LHCN-M2 (cell line): ENCODE measurements around the gene TM6SF1. TPM values are rescaled to one million over a fixed set of nuclear protein-coding genes. Genes with fewer than 3 reads are reported as not detected.
"Not testable (repeated sequence)": the region's sequence is repeated elsewhere in the genome, so short reads cannot be mapped to it uniquely, and the experiment has no call there.

ENCODE experiments used
- DNase-seq: peaks from one replicate; pipeline ENCODE4 v3.0.0-alpha.2; 2012; ENCODE audit warnings: low read depth
- total RNA-seq: library from RNA; depleted of rRNA; stranded (reverse); fragments of >200 nt; gene quantifications from 2 replicates; pipeline ENCODE4 v1.2.3, GENCODE V29; 2014

The TM6SF1 gene
- total RNA-seq, 1 experiment from 2014 or later, result not detected

GRCh38 chr15:83087576-83087975 lies 19.9 kb upstream of the TM6SF1 start:
- DNase-seq, result no peak

- no peak for DNase-seq
Measured at GRCh38 chr15:83088876-83089275, 18.6 kb upstream of the TM6SF1 start.

- DNase-seq, result no peak
Measured at GRCh38 chr15:83090465-83090864, 17.0 kb upstream of the TM6SF1 start.

- DNase-seq, result not testable (repeated sequence)
Measured at GRCh38 chr15:83091965-83092308, 15.5 kb upstream of the TM6SF1 start.

- no peak for DNase-seq
Measured at GRCh38 chr15:83092309-83092976, 15.0 kb upstream of the TM6SF1 start.

- no peak for DNase-seq
Measured at GRCh38 chr15:83094583-83094982, 12.9 kb upstream of the TM6SF1 start.

GRCh38 chr15:83098079-83098478 lies 9.4 kb upstream of the TM6SF1 start:
- DNase-seq, result no peak

- no peak for DNase-seq
Measured at GRCh38 chr15:83099290-83099689, 8.2 kb upstream of the TM6SF1 start.

GRCh38 chr15:83100097-83100646 lies 7.3 kb upstream of the TM6SF1 start:
- DNase-seq, result no peak

- no peak for DNase-seq
Measured at GRCh38 chr15:83102346-83102745, 5.1 kb upstream of the TM6SF1 start.

- DNase-seq, result no peak
Measured at GRCh38 chr15:83104141-83104540, 3.3 kb upstream of the TM6SF1 start.

- no peak for DNase-seq
Measured at GRCh38 chr15:83105440-83105839, 2.0 kb upstream of the TM6SF1 start.

- no peak for DNase-seq
Measured at GRCh38 chr15:83107841-83108181, 366 bp downstream of the TM6SF1 start.

GRCh38 chr15:83108266-83109219 lies 1.1 kb downstream of the TM6SF1 start:
- DNase-seq, result peak; percentile 29

GRCh38 chr15:83109532-83109931 lies 2.1 kb downstream of the TM6SF1 start:
- DNase-seq, result no peak

- DNase-seq, result no peak
Measured at GRCh38 chr15:83110381-83110780, 2.9 kb downstream of the TM6SF1 start.

GRCh38 chr15:83111149-83111548 lies 3.7 kb downstream of the TM6SF1 start:
- no peak for DNase-seq

- peak; percentile 20 for DNase-seq
Measured at GRCh38 chr15:83112233-83112955, 4.9 kb downstream of the TM6SF1 start.

GRCh38 chr15:83112956-83113299 lies 5.5 kb downstream of the TM6SF1 start:
- DNase-seq, result no peak

GRCh38 chr15:83113881-83114674 lies 6.6 kb downstream of the TM6SF1 start:
- no peak for DNase-seq

GRCh38 chr15:83114856-83115255 lies 7.4 kb downstream of the TM6SF1 start:
- DNase-seq, result no peak
